Trophoblast cell (in vitro differentiated cells and primary cell): ENCODE measurements around the gene MAPK8IP2.
"Not testable (repeated sequence)": the region's sequence is repeated elsewhere in the genome, so short reads cannot be mapped to it uniquely, and the experiment has no call there.

Source experiments
- DNase-seq, 2 donors: peaks; one replicate each; pipeline ENCODE4 v3.0.0-alpha.2; 2016
- H2AFZ ChIP-seq: 2 replicates; pipeline ENCODE4 v1.6.1; 2013; ENCODE audit warnings: low read length, moderate library complexity, mild to moderate bottlenecking; ENCODE audit not compliant: insufficient read depth, poor library complexity
- H2AK5ac ChIP-seq: 2 replicates; pipeline ENCODE4 v1.6.1; 2013; ENCODE audit warnings: mild to moderate bottlenecking, low read length
- H2BK120ac ChIP-seq: 2 replicates; pipeline ENCODE4 v1.6.1; 2013; ENCODE audit warnings: low read length, mild to moderate bottlenecking, moderate library complexity; ENCODE audit not compliant: insufficient read depth, poor library complexity
- H2BK12ac ChIP-seq: 2 replicates; pipeline ENCODE4 v1.6.1; 2013; ENCODE audit warnings: mild to moderate bottlenecking, low read length, moderate library complexity
- H2BK5ac ChIP-seq: 2 replicates; pipeline ENCODE4 v1.6.1; 2013; ENCODE audit warnings: low read length, low read depth, moderate library complexity, mild to moderate bottlenecking; ENCODE audit not compliant: poor library complexity
- H3K14ac ChIP-seq: 2 replicates; pipeline ENCODE4 v1.6.1; 2013; ENCODE audit warnings: mild to moderate bottlenecking, low read length
- H3K18ac ChIP-seq: 2 replicates; pipeline ENCODE4 v1.6.1; 2013; ENCODE audit warnings: mild to moderate bottlenecking, low read length
- H3K23ac ChIP-seq: 2 replicates; pipeline ENCODE4 v1.6.1; 2013; ENCODE audit warnings: low read length
- H3K27ac ChIP-seq: 2 replicates; pipeline ENCODE4 v1.5.1; 2013; ENCODE audit warnings: low read depth, mild to moderate bottlenecking, inconsistent platforms, low read length, moderate library complexity
- H3K27me3 ChIP-seq: 2 replicates; pipeline ENCODE4 v1.6.1; 2013; ENCODE audit warnings: inconsistent platforms, mild to moderate bottlenecking, low read length, moderate library complexity; ENCODE audit not compliant: insufficient read depth
- H3K36me3 ChIP-seq, 2 experiments: 1 replicate in 1 of 2; 2 replicates in 1 of 2; pipeline ENCODE4 v1.6.1; 2013; ENCODE audit warnings: low read length in 2 of 2, mild to moderate bottlenecking in 2 of 2, moderate library complexity in 1 of 2; ENCODE audit not compliant: insufficient read depth in 2 of 2, control insufficient read depth in 1 of 2
- H3K4ac ChIP-seq: 2 replicates; pipeline ENCODE4 v1.6.1; 2013; ENCODE audit warnings: low read depth, mild to moderate bottlenecking, low read length, moderate library complexity
- H3K4me1 ChIP-seq, 2 experiments: 1 replicate in 1 of 2; 2 replicates in 1 of 2; pipeline ENCODE4 v1.6.1; 2013; ENCODE audit warnings: low read length in 2 of 2, mild to moderate bottlenecking in 2 of 2, moderate library complexity in 1 of 2; ENCODE audit not compliant: insufficient read depth in 2 of 2, control insufficient read depth in 1 of 2
- H3K4me2 ChIP-seq: 2 replicates; pipeline ENCODE4 v1.6.1; 2013; ENCODE audit warnings: inconsistent platforms, mild to moderate bottlenecking, low read length, moderate library complexity
- H3K4me3 ChIP-seq: 2 replicates; pipeline ENCODE4 v1.5.1; 2013; ENCODE audit warnings: mild to moderate bottlenecking, low read depth, low read length, inconsistent platforms
- H3K79me1 ChIP-seq: one replicate; pipeline ENCODE4 v1.6.1; 2013; ENCODE audit warnings: low read length
- H3K79me2 ChIP-seq: 2 replicates; pipeline ENCODE4 v1.6.1; 2013; ENCODE audit warnings: low read length, mild to moderate bottlenecking; ENCODE audit not compliant: control insufficient read depth, insufficient read depth, poor library complexity
- H3K9ac ChIP-seq: 2 replicates; pipeline ENCODE4 v1.6.1; 2013; ENCODE audit warnings: mild to moderate bottlenecking, low read length
- H3K9me3 ChIP-seq: 2 replicates; pipeline ENCODE4 v1.6.1; 2013; ENCODE audit warnings: low read depth, mild to moderate bottlenecking, control low read depth, inconsistent platforms, low read length; ENCODE audit not compliant: insufficient read depth
- H4K12ac ChIP-seq: 2 replicates; pipeline ENCODE4 v1.6.1; 2013; ENCODE audit warnings: low read depth, mild to moderate bottlenecking, low read length, moderate library complexity
- H4K8ac ChIP-seq: 2 replicates; pipeline ENCODE4 v1.6.1; 2013; ENCODE audit warnings: low read depth, mild to moderate bottlenecking, low read length, moderate library complexity
- H4K91ac ChIP-seq: one replicate; pipeline ENCODE4 v1.6.1; 2013; ENCODE audit warnings: low read depth, mild to moderate bottlenecking, low read length, moderate library complexity
- WGBS: extraction: QIAGEN DNeasy Blood & Tissue Kit; methylation state at CpG from one replicate; pipeline ENCODE4 v1.1.7; 2013; ENCODE audit warnings: missing lambda C conversion rate; ENCODE audit not compliant: insufficient read length, insufficient coverage; ENCODE audit errors: extremely low coverage; 5-methylcytosine and 5-hydroxymethylcytosine counted together

MAPK8IP2 gene

GRCh38 chr22:50608058-50608840 lies 7.7 kb downstream of the MAPK8IP2 start:
- not testable (repeated sequence) for H4K91ac ChIP-seq, H3K14ac ChIP-seq, H3K4ac ChIP-seq, H3K4me3 ChIP-seq, H2AFZ ChIP-seq, H4K12ac ChIP-seq, H3K4me1 ChIP-seq, DNase-seq, H2BK12ac ChIP-seq, H2BK5ac ChIP-seq, H3K9me3 ChIP-seq, H3K79me2 ChIP-seq, H3K9ac ChIP-seq, H3K23ac ChIP-seq, H4K8ac ChIP-seq, H3K27me3 ChIP-seq, H2AK5ac ChIP-seq, H3K36me3 ChIP-seq, H3K79me1 ChIP-seq, H3K18ac ChIP-seq, H3K27ac ChIP-seq, H3K4me2 ChIP-seq, H2BK120ac ChIP-seq
- WGBS: no CpG with 5 or more reads among the region's 39 CpGs

- Histone ChIP-seq H4K12ac (no peak overlapping the region), H3K36me3 (no peaks in the 10 kb centered on the region), H3K14ac (no peak overlapping the region), H3K27me3 (no peaks in the 10 kb centered on the region), H3K23ac (no peak overlapping the region), H2BK120ac (no peak overlapping the region), H3K9ac (no peak overlapping the region), H3K27ac (no peak overlapping the region), H3K4me1 (peaks cover 0 to 4% of the 10 kb centered on the region in 2 experiments), H3K4me3 (no peak overlapping the region), H4K8ac (no peak overlapping the region), H2BK5ac (no peak overlapping the region), H4K91ac (no peak overlapping the region), H3K4me2 (no peak overlapping the region), H3K9me3 (peaks cover 1% of the 10 kb centered on the region), H3K18ac (no peak overlapping the region), H2AK5ac (no peak overlapping the region), H3K4ac (no peak overlapping the region), H3K79me2 (no peaks in the 10 kb centered on the region), H2BK12ac (no peak overlapping the region), H3K79me1 (no peaks in the 10 kb centered on the region), H2AFZ (no peak overlapping the region)
- no peak for DNase-seq
- WGBS: no CpG with 5 or more reads among the region's 10 CpGs
These were observed 8.4 kb downstream of the MAPK8IP2 start for GRCh38 chr22:50608996-50609395.

- no peak overlapping the region for H3K14ac ChIP-seq
- H4K91ac ChIP-seq: no peak overlapping the region
- H3K79me2 ChIP-seq: no peaks in the 10 kb centered on the region
- no peak overlapping the region for H2BK120ac ChIP-seq
- H2AFZ ChIP-seq: no peak overlapping the region
- no peaks in the 10 kb centered on the region for H3K27me3 ChIP-seq
- no peak overlapping the region for H3K4me3 ChIP-seq
- no peak for DNase-seq
- H3K9ac ChIP-seq: no peak overlapping the region
- H4K12ac ChIP-seq: no peak overlapping the region
- no peak overlapping the region for H2BK5ac ChIP-seq
- H3K4me1 ChIP-seq: peaks cover 0 to 4% of the 10 kb centered on the region in 2 experiments
- no peak overlapping the region for H3K23ac ChIP-seq
- peaks cover 1% of the 10 kb centered on the region for H3K9me3 ChIP-seq
- no peak overlapping the region for H4K8ac ChIP-seq
- no peaks in the 10 kb centered on the region for H3K79me1 ChIP-seq
- H2AK5ac ChIP-seq: no peak overlapping the region
- no peak overlapping the region for H2BK12ac ChIP-seq
- H3K18ac ChIP-seq: no peak overlapping the region
- H3K36me3 ChIP-seq: no peaks in the 10 kb centered on the region
- no peak overlapping the region for H3K4me2 ChIP-seq
- no peak overlapping the region for H3K4ac ChIP-seq
- H3K27ac ChIP-seq: no peak overlapping the region
- WGBS: no CpG with 5 or more reads among the region's 12 CpGs
These were observed 9.0 kb downstream of the MAPK8IP2 start for GRCh38 chr22:50609599-50609998.

- no peak overlapping the region for H2AK5ac ChIP-seq
- H2BK5ac ChIP-seq: no peak overlapping the region
- no peak overlapping the region for H3K18ac ChIP-seq
- no peak overlapping the region for H3K4ac ChIP-seq
- peaks cover under 1% of the 10 kb centered on the region for H3K9me3 ChIP-seq
- no peak for DNase-seq
- no peak overlapping the region for H4K91ac ChIP-seq
- H3K23ac ChIP-seq: no peak overlapping the region
- no peak overlapping the region for H3K9ac ChIP-seq
- H4K8ac ChIP-seq: no peak overlapping the region
- H3K27ac ChIP-seq: no peak overlapping the region
- WGBS: no CpG with 5 or more reads among the region's 11 CpGs
- no peak overlapping the region for H4K12ac ChIP-seq
- no peaks in the 10 kb centered on the region for H3K36me3 ChIP-seq
- H3K4me3 ChIP-seq: no peak overlapping the region
- H3K79me2 ChIP-seq: no peaks in the 10 kb centered on the region
- H3K4me1 ChIP-seq: peaks cover 0 to 4% of the 10 kb centered on the region in 2 experiments
- no peak overlapping the region for H2AFZ ChIP-seq
- H3K14ac ChIP-seq: no peak overlapping the region
- no peaks in the 10 kb centered on the region for H3K79me1 ChIP-seq
- no peaks in the 10 kb centered on the region for H3K27me3 ChIP-seq
- no peak overlapping the region for H2BK120ac ChIP-seq
- no peak overlapping the region for H3K4me2 ChIP-seq
- H2BK12ac ChIP-seq: no peak overlapping the region
These were observed 9.5 kb downstream of the MAPK8IP2 start for GRCh38 chr22:50610041-50610451.
